Measurements from ENCODE around the gene FABP7. TPM values are rescaled to one million over a fixed set of nuclear protein-coding genes. Genes with fewer than 3 reads are reported as not detected.
"Not testable (repeated sequence)": the region's sequence is repeated elsewhere in the genome, so short reads cannot be mapped to it uniquely, and the experiment has no call there.

FABP7 gene
- polyA plus RNA-seq, 2 donors: 0.05 TPM; not detected in 1

DNA sequence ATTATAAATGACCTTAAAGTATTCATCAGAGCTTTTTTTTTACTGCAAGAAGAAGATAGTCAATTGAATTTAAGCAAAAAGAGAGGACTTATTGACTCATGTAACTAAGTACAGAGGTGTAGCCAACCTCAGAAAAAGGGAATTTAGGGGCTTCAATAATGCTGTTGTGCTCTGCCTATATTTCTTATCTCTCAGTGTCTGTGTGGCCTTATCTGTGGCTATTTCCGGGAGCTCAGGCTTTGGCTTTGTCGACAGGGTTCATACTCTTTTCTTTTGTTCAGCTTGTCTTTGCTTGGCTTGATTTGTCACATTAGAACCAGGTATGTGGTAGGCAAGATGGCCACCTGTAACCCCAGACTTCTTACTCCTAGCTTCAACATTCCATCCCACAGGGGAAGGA, 38.6 kb upstream of the FABP7 start:
- Histone ChIP-seq H3K36me3 (ENCODE audit: control insufficient read depth in 2 of 2, insufficient read depth in 2 of 2, low read length in 1 of 2) (no peaks in the 10 kb centered on the region), H3K27ac (ENCODE audit: low read depth in 2 of 2, low read length in 1 of 2) (no peak overlapping the region), H3K4me1 (ENCODE audit: control insufficient read depth in 2 of 2, insufficient read depth in 2 of 2, low read length in 1 of 2) (no peaks in the 10 kb centered on the region), H3K9me3 (ENCODE audit: control insufficient read depth in 2 of 2, insufficient read depth in 1 of 2, low read depth in 1 of 2, low read length in 1 of 2) (no peaks in the 10 kb centered on the region), H3K27me3 (ENCODE audit: control insufficient read depth in 1 of 2, insufficient read depth in 2 of 2, low read length in 2 of 2) (no peaks in the 10 kb centered on the region), H3K4me3 (ENCODE audit: low read depth in 1 of 2, low read length in 2 of 2) (no peak overlapping the region)
- WGBS, 2 donors: 74 to 82% methylated on average over 2 of the region's 2 CpGs

DNA sequence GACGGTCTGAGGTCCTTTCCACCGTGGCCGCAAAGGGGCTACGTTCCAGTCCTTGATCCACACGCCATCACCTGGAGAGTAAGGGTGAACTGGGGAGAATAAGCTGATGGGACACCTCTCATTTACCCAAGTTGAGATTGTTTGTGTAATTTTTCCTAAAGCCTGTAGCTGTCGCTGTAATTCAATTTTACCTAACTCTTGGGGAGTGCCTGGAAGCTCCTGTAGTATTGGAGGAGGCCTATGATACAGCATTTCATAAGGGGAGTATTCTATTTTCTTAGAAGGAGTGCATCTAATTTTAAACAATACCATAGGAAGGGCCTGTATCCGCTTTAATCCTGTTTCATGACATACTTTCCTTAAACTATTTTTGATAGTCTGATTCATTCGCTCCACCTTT, 35.3 kb upstream of the FABP7 start:
- not testable (repeated sequence) for H3K4me1 ChIP-seq (ENCODE audit: control insufficient read depth in 2 of 2, insufficient read depth in 2 of 2, low read length in 1 of 2); H3K36me3 ChIP-seq (ENCODE audit: control insufficient read depth in 2 of 2, insufficient read depth in 2 of 2, low read length in 1 of 2); H3K27me3 ChIP-seq (ENCODE audit: control insufficient read depth in 1 of 2, insufficient read depth in 2 of 2, low read length in 2 of 2); H3K4me3 ChIP-seq (ENCODE audit: low read depth in 1 of 2, low read length in 2 of 2); H3K27ac ChIP-seq (ENCODE audit: low read depth in 2 of 2, low read length in 1 of 2); H3K9me3 ChIP-seq (ENCODE audit: control insufficient read depth in 2 of 2, insufficient read depth in 1 of 2, low read depth in 1 of 2, low read length in 1 of 2)
- WGBS, 2 donors: 40 to 46% methylated on average over 8 of the region's 8 CpGs

DNA sequence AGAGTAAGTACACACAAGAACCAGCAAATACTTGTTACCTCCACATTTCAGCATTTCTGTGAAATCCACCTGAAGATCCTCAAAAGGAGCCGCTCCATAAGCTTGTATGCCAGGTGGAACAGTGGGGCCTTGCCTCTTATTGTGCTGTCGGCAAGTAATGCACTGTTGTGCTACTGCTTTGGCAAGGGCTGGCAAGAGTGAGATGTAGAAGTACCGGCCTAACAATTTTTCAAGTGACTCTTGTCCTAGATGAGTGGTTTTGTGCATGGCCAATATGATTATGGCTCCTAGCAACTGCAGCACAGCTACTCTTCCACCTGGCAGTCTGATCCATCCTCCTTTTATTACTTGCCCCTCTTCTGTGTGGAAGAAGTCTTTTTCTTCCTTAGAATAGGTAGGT, 34.7 kb upstream of the FABP7 start:
- H3K9me3 ChIP-seq (ENCODE audit: control insufficient read depth in 2 of 2, insufficient read depth in 1 of 2, low read depth in 1 of 2, low read length in 1 of 2); H3K4me3 ChIP-seq (ENCODE audit: low read depth in 1 of 2, low read length in 2 of 2); H3K27ac ChIP-seq (ENCODE audit: low read depth in 2 of 2, low read length in 1 of 2); H3K36me3 ChIP-seq (ENCODE audit: control insufficient read depth in 2 of 2, insufficient read depth in 2 of 2, low read length in 1 of 2); H3K4me1 ChIP-seq (ENCODE audit: control insufficient read depth in 2 of 2, insufficient read depth in 2 of 2, low read length in 1 of 2); H3K27me3 ChIP-seq (ENCODE audit: control insufficient read depth in 1 of 2, insufficient read depth in 2 of 2, low read length in 2 of 2): not testable (repeated sequence)
- WGBS, 2 donors: 89 to 90% methylated on average over 3 of the region's 3 CpGs

DNA sequence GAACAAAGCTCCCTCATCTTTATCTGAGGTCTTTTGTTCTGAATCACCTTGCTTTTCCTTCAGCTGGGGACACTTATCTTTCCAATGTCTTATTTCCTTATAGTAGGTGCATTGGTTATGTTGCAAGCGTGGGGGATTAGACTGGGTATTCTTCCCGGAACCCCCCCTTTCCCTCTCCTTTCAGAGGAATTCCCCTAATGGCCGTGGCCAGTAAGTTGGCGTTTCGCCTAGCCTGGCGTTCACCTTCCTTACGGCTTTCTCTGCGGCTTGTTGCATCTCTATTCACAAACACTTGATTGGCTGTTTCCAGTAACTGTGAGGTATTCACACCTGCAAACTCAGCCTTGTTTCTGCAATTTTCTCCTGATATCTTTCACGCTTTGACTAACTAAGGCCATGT, 32.8 kb upstream of the FABP7 start:
- H3K4me3 ChIP-seq (ENCODE audit: low read depth in 1 of 2, low read length in 2 of 2): no peak overlapping the region
- H3K9me3 ChIP-seq (ENCODE audit: control insufficient read depth in 2 of 2, insufficient read depth in 1 of 2, low read depth in 1 of 2, low read length in 1 of 2): no peaks in the 10 kb centered on the region
- H3K27ac ChIP-seq (ENCODE audit: low read depth in 2 of 2, low read length in 1 of 2): no peak overlapping the region
- WGBS, 2 donors: 78 to 81% methylated on average over 9 of the region's 9 CpGs
- no peaks in the 10 kb centered on the region for H3K27me3 ChIP-seq (ENCODE audit: control insufficient read depth in 1 of 2, insufficient read depth in 2 of 2, low read length in 2 of 2)
- H3K4me1 ChIP-seq (ENCODE audit: control insufficient read depth in 2 of 2, insufficient read depth in 2 of 2, low read length in 1 of 2): no peaks in the 10 kb centered on the region
- no peaks in the 10 kb centered on the region for H3K36me3 ChIP-seq (ENCODE audit: control insufficient read depth in 2 of 2, insufficient read depth in 2 of 2, low read length in 1 of 2)

DNA sequence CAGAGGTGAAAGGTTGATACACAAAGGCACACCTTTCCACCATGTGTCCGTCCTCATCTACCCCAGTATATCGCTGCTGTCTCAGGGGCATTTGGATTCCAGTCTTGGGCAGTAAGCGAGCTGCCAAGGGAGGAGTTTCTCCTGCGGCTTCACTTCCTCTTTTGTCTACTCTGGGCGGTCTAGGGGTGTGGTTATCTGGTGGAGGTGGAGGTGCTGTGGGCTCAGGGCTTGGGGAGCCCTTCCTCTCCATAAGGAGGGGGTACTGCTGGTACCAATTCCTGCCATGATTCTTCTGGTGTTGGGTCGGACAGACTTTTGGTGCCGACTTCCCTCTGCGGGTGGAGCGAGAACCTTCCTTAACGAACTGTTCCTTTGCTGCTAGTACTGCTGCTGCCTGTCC, 31.9 kb upstream of the FABP7 start:
- 90 to 92% methylated on average over 10 of the region's 10 CpGs for WGBS, 2 donors
- Histone ChIP-seq H3K27me3 (ENCODE audit: control insufficient read depth in 1 of 2, insufficient read depth in 2 of 2, low read length in 2 of 2) (no peaks in the 10 kb centered on the region), H3K4me3 (ENCODE audit: low read depth in 1 of 2, low read length in 2 of 2) (no peak overlapping the region), H3K27ac (ENCODE audit: low read depth in 2 of 2, low read length in 1 of 2) (no peak overlapping the region), H3K4me1 (ENCODE audit: control insufficient read depth in 2 of 2, insufficient read depth in 2 of 2, low read length in 1 of 2) (no peaks in the 10 kb centered on the region), H3K9me3 (ENCODE audit: control insufficient read depth in 2 of 2, insufficient read depth in 1 of 2, low read depth in 1 of 2, low read length in 1 of 2) (no peaks in the 10 kb centered on the region), H3K36me3 (ENCODE audit: control insufficient read depth in 2 of 2, insufficient read depth in 2 of 2, low read length in 1 of 2) (no peaks in the 10 kb centered on the region)

DNA sequence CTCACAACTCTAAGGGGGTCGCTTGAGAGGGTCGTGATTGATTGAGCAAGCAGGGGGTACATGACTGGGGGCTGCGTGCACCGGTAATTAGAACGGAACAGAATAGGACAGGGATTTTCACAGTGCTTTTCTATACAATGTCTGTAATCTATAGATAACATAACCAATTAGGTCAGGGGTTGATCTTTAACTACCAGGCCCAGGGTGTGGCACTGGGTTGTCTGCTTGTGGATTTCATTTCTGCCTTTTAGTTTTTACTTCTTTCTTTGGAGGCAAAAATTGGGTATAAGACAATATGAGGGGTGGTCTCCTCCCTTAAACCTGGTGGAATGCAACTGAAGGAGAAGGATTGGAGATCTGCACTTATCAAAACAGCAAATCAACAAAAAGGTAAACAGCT, 30.6 kb upstream of the FABP7 start:
- not testable (repeated sequence) for H3K27me3 ChIP-seq (ENCODE audit: control insufficient read depth in 1 of 2, insufficient read depth in 2 of 2, low read length in 2 of 2); H3K36me3 ChIP-seq (ENCODE audit: control insufficient read depth in 2 of 2, insufficient read depth in 2 of 2, low read length in 1 of 2); H3K4me3 ChIP-seq (ENCODE audit: low read depth in 1 of 2, low read length in 2 of 2); H3K27ac ChIP-seq (ENCODE audit: low read depth in 2 of 2, low read length in 1 of 2); H3K4me1 ChIP-seq (ENCODE audit: control insufficient read depth in 2 of 2, insufficient read depth in 2 of 2, low read length in 1 of 2); H3K9me3 ChIP-seq (ENCODE audit: control insufficient read depth in 2 of 2, insufficient read depth in 1 of 2, low read depth in 1 of 2, low read length in 1 of 2)
- 74 to 77% methylated on average over 2 to 5 of the region's 5 CpGs for WGBS, 2 donors

DNA sequence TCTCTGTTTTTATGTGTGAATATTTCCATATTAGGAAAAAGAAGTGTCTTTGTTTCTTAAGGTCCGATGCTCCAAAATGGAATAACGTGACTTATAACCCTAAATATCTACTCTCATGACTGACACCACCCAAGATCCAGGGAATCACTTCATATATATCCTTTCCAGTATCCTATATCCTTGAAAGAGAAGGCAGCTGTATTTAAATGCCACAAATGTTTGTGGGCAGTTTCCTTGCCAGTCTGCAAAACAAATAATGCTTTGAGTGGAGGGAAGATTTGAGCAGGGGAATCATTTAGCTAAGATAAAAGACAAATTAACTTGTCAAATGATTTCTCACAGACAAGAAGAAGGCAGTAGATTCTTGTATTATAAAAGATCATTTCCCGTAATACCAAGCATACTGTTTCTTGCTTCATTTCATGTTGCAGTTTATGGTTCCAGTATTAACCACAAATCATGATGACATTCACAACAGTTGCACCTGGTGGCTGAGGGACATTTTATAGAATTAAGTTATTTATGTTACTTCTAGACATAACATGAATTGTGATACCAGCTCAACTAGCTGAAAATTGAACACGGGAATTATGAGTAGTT, 30.0 kb upstream of the FABP7 start:
- Histone ChIP-seq H3K4me1 (ENCODE audit: control insufficient read depth in 2 of 2, insufficient read depth in 2 of 2, low read length in 1 of 2) (no peaks in the 10 kb centered on the region), H3K4me3 (ENCODE audit: low read depth in 1 of 2, low read length in 2 of 2) (no peak overlapping the region), H3K9me3 (ENCODE audit: control insufficient read depth in 2 of 2, insufficient read depth in 1 of 2, low read depth in 1 of 2, low read length in 1 of 2) (no peaks in the 10 kb centered on the region), H3K27ac (ENCODE audit: low read depth in 2 of 2, low read length in 1 of 2) (no peak overlapping the region), H3K27me3 (ENCODE audit: control insufficient read depth in 1 of 2, insufficient read depth in 2 of 2, low read length in 2 of 2) (no peaks in the 10 kb centered on the region), H3K36me3 (ENCODE audit: control insufficient read depth in 2 of 2, insufficient read depth in 2 of 2, low read length in 1 of 2) (no peaks in the 10 kb centered on the region)
- WGBS, 2 donors: 89 to 90% methylated on average over 4 of the region's 4 CpGs

DNA sequence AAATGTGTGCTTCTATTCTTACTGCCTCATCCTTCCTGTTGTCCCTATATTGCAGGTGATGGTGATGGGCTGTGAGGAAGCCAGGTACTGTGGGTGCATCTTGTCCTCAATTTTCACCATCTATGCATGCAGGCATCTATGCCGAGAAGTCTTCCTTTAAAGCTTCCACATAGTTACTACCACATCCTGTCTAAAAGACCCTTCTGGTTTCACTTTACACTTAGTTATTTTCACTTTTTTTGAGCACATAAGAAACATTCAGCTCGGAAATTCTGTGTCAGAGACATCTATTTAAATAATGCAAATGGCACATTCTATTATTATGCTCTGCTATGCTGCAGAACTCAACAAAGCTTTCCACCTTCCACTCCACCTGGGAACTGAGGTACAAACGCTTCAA, 28.2 kb upstream of the FABP7 start:
- 67 to 70% methylated on average over 3 of the region's 3 CpGs for WGBS, 2 donors
- H3K9me3 ChIP-seq (ENCODE audit: control insufficient read depth in 2 of 2, insufficient read depth in 1 of 2, low read depth in 1 of 2, low read length in 1 of 2): no peaks in the 10 kb centered on the region
- no peak overlapping the region for H3K4me3 ChIP-seq (ENCODE audit: low read depth in 1 of 2, low read length in 2 of 2)
- no peaks in the 10 kb centered on the region for H3K36me3 ChIP-seq (ENCODE audit: control insufficient read depth in 2 of 2, insufficient read depth in 2 of 2, low read length in 1 of 2)
- no peaks in the 10 kb centered on the region for H3K4me1 ChIP-seq (ENCODE audit: control insufficient read depth in 2 of 2, insufficient read depth in 2 of 2, low read length in 1 of 2)
- no peak overlapping the region for H3K27ac ChIP-seq (ENCODE audit: low read depth in 2 of 2, low read length in 1 of 2)
- H3K27me3 ChIP-seq (ENCODE audit: control insufficient read depth in 1 of 2, insufficient read depth in 2 of 2, low read length in 2 of 2): no peaks in the 10 kb centered on the region

DNA sequence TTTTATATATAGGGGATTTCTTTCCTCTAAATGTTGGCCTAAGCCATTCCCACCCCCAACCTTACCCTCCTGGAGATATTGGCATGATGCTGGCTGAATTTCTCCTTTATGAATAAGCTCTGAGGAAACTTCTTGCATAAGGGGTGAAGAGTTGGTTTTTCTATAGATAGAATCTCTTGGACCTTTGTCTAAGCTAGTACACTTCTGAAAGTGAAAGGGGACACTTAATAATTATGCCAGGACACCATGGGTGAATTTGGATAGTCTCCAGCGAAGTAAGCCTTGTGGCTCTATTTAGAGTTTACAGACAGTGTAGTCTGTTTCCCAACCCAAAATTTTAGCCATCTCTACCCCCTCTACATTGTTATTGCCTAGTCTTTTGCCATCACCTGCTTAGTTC, 27.1 kb upstream of the FABP7 start:
- no peak overlapping the region for H3K4me3 ChIP-seq (ENCODE audit: low read depth in 1 of 2, low read length in 2 of 2)
- no peaks in the 10 kb centered on the region for H3K36me3 ChIP-seq (ENCODE audit: control insufficient read depth in 2 of 2, insufficient read depth in 2 of 2, low read length in 1 of 2)
- no peaks in the 10 kb centered on the region for H3K4me1 ChIP-seq (ENCODE audit: control insufficient read depth in 2 of 2, insufficient read depth in 2 of 2, low read length in 1 of 2)
- no peaks in the 10 kb centered on the region for H3K27me3 ChIP-seq (ENCODE audit: control insufficient read depth in 1 of 2, insufficient read depth in 2 of 2, low read length in 2 of 2)
- no peaks in the 10 kb centered on the region for H3K9me3 ChIP-seq (ENCODE audit: control insufficient read depth in 2 of 2, insufficient read depth in 1 of 2, low read depth in 1 of 2, low read length in 1 of 2)
- 49 to 76% methylated on average over 1 of the region's 1 CpG for WGBS, 2 donors
- H3K27ac ChIP-seq (ENCODE audit: low read depth in 2 of 2, low read length in 1 of 2): no peak overlapping the region

DNA sequence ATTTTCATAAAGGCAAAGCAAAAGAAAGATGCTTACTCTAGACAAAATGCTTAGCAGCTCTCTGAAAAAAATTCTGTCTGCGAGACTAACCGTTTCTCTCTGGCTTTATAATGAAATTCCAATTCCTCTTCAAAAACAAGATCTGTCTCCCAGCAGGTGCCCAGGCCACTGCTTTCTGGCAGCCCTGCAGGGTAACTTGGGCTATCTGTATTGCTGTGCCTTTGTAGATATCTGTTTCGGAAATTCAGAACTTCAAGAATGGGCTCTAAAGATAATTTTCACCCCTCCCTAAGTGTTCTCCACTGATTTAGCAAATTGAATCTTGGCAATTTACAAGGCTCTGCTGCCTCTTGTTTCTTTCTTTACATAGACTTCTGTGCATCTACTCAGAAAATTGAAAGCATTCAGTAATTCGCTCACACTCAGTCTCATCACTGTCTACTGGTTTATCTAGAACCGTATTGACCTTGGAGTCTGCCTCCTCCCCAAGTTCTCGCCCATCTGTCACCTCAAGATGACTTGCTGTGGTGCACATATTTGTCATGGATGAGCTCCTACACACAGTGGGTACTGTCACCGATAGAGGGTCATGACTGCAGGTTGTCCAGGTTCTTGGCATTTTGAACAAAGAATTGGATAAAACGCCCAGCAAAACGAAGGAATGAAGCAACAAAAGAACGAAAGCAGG, 26.4 kb upstream of the FABP7 start:
- Histone ChIP-seq H3K27ac (ENCODE audit: low read depth in 2 of 2, low read length in 1 of 2) (no peak overlapping the region), H3K4me3 (ENCODE audit: low read depth in 1 of 2, low read length in 2 of 2) (no peak overlapping the region)

More for the DNA sequence above, 26.4 kb upstream of the FABP7 start:
- Histone ChIP-seq H3K27me3 (ENCODE audit: control insufficient read depth in 1 of 2, insufficient read depth in 2 of 2, low read length in 2 of 2) (no peaks in the 10 kb centered on the region), H3K4me1 (ENCODE audit: control insufficient read depth in 2 of 2, insufficient read depth in 2 of 2, low read length in 1 of 2) (no peaks in the 10 kb centered on the region), H3K36me3 (ENCODE audit: control insufficient read depth in 2 of 2, insufficient read depth in 2 of 2, low read length in 1 of 2) (no peaks in the 10 kb centered on the region), H3K9me3 (ENCODE audit: control insufficient read depth in 2 of 2, insufficient read depth in 1 of 2, low read depth in 1 of 2, low read length in 1 of 2) (no peaks in the 10 kb centered on the region)
- 85 to 91% methylated on average over 10 of the region's 10 CpGs for WGBS, 2 donors

All from esophagus (tissue), 2 donors.